NK-92 treated with Interleukin-12 subunit alpha and Interleukin-12 subunit beta, amount 100 ng/mL, for 24 hours (cell line): ENCODE measurements around the gene MKRN3.

Source experiments
- DNase-seq: peaks from one replicate; lab custom pipeline; 2025; lab: John Stamatoyannopoulos, UW

MKRN3 gene

DNA sequence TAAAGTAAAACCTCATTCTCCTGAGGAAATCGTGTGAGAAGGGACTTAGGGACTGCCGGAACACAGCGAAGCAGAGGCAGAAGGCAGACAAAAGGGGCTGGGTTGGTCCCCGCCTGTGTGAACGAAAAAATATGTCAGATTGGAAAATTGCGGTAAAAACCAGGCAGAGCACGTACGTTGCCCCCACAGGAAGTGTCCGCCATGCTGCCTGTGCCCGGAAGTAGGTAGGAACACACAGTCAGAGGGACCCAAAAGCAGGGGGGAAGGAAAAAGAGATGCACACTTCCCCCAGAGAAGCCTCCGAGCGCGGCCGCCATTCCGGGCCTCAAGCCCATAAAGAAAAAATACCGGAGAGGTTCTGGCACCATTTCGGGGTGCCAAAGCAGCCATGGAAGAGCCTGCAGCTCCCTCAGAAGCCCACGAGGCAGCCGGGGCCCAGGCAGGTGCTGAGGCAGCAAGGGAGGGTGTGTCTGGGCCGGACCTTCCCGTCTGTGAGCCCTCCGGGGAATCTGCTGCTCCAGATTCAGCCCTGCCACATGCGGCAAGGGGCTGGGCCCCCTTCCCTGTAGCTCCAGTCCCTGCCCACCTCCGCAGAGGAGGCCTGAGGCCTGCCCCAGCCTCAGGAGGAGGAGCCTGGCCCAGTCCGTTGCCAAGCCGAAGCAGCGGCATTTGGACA, at the start of gene MKRN3:
Gene MKRN3 (plus strand): TSS at position 280 of the 676 bp plus-strand sequence. CDS start 109 bp downstream, at position 389.
- DNase-seq: no peak

GRCh38 chr15:23516866-23517265, 48.6 kb upstream of the MKRN3 start:
- DNase-seq: no peak

DNA sequence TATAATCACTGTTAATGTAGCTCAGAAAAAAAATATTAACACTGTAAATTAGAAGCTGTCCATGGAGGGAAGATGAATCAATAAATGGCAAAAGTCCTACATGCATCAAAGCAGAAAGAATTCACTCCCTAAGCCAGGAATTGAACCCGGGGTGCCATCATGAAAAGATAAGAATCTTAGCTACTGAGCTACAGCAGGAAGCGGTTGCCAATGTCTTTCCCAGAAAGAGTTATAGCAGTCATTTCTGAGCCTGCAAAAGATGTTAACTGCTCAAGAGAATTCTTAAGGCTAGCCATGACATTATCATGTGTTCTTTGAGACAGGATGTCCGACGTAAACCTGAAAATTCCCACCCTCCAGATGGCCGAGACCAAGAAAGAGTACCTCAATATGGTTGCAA, 47.4 kb upstream of the MKRN3 start:
- no peak for DNase-seq

GRCh38 chr15:23524816-23525215, 40.7 kb upstream of the MKRN3 start:
- no peak for DNase-seq

DNA sequence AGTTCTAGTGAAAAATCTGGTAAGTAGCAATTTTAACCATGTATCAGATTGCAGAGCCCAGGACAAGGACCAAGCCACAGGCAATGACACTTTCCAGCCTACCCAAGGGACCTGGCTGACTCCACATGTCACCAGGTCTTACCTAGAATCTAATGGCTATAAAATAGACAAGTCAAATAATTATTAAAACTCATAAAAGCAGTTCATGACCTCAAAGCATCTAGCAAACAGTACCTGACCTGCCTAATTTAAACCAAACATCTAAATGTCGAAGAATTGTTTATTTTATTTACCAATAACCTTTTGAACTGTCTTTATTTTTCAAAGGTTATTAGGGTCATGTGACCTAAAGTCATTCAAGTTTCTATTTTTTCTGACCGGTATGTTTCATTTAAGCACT, 35.6 kb upstream of the MKRN3 start:
- DNase-seq: no peak

DNA sequence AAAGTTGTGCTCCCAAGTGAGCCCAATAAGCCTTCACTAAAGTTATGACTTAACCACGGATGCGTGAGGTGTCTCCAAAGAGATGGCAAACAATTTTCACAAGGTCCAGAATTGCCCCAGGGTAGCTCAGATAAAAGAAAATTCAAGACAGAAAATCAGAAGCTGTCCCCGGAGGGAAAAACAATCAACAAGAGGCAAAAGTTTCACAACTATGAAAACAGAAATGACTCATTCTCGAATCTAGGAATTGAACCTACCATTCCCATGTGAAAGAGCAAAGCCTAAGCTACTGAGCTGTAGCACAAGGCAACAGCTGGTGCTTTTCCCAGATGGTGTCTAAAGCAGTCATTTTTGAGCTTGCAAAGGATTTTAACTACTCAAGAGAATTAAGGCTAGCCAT, 33.5 kb upstream of the MKRN3 start:
- no peak for DNase-seq

- DNase-seq: no peak
Measured at GRCh38 chr15:23536659-23537058, 28.8 kb upstream of the MKRN3 start.

DNA sequence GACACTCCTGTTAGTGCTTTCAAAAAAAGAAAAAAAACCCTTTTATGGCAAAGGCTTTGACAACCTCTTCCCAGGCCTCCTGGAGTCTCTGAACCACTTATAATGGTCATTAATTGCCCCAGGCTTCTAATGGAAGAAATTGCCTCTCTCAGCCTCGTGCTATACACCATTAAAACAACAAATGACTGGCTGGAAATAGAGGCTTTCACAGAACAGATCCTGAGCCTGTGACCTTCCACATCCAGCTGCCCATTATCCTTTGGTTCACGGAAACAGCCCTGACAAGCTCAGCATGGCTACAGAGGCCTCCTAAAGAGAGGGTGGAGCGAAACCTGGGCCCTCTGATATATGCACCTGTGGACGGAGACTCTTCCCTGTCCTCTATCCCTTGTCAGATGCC, 26.8 kb upstream of the MKRN3 start:
- no peak for DNase-seq

DNA sequence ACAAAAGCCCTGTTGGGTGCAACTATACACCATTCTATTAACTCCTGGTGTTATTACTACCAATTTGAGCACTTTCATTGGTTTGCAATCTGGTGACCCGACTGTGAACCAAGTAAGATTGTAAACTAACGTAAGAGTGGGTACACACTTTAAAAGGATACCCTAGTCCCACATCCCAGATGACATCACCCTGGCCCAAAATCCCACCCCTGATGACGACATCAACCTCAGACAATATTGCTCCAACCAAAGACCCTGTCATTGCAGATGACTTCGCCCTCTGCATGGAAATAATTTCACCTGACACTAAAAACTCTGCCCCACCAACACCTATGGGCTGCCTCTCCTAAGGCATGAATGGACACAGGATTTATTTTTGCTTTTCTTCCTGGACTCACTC, 25.6 kb upstream of the MKRN3 start:
- no peak for DNase-seq

- no peak for DNase-seq
Measured at GRCh38 chr15:23546158-23546557, 19.3 kb upstream of the MKRN3 start.

DNA sequence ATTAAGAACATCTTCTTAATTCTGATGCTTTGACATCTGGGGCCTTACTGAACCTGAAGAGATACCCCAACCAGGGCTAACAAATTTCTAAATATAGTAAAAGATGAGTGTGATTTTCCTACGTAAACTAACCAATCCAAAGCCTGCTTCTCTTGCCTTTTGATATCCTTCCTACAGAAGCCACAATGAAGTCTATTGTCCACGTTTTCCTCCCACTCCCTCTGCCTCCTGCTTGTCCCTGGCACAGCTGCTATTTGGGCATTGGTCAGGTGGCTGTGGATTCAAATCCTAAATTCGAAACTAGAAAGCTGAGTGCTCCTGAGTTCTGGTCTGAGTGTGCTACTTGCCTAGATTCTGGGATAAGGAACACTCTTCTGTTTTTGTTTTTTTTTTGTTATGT, 17.4 kb upstream of the MKRN3 start:
- no peak for DNase-seq

DNA sequence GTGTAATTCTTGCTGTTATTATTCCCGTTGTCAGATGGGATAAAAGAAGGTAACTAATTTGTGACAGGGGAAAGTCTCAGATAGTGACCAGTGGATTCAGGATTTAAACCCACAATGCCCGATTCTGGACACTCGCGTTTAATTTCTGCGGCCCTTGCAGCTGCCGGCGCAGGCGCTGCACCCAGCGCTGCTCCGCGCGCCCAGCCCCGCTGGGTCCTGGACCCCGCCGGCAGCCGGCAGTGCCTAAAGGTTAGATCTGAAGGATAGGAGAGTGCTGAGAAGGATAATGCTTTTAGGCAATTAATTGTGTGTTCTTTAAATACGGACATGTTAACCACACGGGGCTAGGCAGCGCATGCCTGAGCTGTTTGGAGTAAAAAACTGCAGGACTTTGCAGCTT, 3.6 kb upstream of the MKRN3 start:
- DNase-seq: no peak

- no peak for DNase-seq
Measured at GRCh38 chr15:23564821-23565394, 566 bp upstream of the MKRN3 start.

DNA sequence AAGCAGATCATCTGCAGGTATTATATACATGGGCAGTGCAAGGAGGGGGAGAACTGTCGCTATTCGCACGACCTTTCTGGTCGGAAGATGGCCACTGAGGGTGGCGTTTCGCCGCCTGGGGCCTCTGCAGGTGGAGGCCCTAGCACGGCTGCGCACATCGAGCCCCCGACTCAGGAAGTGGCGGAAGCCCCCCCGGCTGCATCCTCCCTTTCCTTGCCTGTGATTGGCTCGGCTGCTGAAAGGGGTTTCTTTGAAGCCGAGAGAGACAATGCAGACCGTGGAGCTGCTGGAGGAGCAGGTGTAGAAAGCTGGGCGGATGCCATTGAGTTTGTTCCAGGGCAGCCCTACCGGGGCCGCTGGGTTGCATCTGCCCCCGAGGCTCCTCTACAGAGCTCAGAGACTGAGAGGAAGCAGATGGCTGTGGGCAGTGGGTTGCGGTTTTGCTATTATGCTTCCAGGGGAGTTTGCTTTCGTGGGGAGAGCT, 639 bp downstream of the MKRN3 start:
- DNase-seq: no peak

DNA sequence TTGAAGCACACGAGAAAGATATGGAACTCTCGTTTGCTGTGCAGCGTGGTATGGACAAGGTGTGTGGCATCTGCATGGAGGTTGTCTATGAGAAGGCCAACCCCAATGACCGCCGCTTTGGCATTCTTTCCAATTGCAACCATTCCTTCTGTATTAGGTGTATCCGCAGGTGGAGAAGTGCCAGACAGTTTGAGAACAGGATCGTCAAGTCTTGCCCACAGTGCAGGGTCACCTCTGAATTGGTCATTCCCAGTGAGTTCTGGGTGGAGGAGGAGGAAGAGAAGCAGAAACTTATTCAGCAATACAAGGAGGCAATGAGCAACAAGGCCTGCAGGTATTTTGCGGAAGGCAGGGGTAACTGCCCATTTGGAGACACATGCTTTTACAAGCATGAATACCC, 1.2 kb downstream of the MKRN3 start:
- DNase-seq: no peak

DNA sequence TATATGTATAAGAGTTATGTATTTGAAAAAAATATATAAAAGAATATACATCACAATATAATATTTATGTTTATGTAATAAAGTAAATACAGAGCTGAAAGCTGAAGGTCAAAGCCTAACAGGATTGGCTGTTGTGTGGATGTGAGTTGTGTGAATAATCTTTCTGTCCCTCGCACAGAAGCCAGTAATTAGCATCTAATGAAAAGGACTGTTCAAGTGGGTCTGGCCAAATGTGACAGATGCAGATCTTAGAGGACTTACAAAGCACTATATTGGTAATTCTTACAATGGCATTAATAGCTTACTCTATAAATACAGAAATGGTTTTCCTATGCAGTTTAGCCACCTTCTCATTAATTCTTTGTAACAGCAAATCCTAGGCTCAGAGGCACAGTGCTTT, 2.4 kb downstream of the MKRN3 start:
- DNase-seq: no peak

DNA sequence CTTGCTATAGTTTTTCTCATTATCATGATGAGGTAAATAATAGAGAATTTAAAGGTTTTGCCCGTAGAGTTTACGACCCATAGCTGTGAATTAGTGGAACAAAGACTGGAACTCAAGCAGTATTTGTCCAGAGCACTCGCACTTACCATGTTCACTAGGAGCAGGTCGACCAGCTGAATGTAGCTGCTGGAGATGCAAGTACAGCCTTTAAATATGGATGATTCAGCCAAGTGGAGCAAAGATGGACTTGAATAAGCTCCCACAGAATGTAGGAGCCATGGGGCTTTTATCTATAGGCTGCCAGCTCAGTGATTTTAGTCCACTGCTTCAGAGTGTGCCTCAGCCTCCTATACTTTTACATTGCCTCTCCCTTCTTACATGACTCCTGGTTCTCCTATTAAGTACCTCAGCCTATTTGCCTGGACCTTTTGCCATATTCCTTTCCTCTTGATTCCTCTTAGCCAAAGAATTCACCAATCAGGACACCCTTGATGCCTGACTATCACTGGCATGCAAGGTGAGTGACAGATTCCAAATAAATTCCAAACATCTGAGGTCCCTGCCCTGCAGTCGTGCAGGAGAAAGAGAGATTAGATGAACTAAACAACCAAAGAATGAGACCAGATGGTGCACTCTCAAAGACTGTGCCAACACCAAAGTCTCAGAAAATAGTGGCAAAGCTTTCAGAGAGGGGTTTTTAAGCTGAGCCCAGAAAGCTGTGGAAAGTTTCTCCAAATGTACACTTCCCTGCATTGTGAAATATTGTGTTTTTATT, 3.9 kb downstream of the MKRN3 start:
- no peak for DNase-seq

DNA sequence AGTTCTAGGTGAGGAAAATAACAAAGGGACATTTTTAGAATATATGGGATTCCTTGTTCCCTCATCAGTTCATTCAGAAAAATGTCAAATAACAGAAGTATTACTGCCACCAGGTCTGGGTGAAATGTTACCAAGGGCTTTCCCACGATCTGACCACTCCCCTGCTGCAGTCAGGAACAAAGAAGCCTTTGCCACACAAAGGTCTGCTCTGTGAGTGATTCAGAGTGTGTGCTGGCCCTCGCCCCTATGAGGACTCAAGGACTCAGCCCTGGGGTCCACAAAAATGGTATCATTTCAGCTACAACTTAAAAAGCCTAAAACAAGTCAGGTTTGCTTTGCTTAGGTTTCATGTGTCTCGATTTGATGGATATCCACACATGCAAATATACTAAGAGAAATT, 5.0 kb downstream of the MKRN3 start:
- no peak for DNase-seq

DNA sequence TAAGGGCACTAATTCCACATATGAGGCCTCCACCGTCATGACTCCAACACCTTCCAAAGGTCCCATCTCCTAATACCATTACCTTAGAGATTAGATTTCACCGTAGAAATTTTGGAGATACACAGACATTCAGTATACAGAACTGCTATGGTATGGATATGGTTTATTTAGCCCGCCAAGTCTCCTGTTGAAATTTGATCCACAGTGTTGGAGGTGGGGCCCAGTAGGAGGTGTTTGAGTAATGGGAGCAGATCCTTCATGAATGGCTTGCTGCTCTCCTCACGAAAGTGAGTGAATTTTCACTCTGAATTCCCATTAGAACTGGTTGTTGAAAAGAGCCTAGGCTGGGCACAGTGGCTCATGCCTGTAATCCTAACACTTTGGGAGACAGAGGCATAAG, 7.4 kb downstream of the MKRN3 start:
- DNase-seq: no peak

DNA sequence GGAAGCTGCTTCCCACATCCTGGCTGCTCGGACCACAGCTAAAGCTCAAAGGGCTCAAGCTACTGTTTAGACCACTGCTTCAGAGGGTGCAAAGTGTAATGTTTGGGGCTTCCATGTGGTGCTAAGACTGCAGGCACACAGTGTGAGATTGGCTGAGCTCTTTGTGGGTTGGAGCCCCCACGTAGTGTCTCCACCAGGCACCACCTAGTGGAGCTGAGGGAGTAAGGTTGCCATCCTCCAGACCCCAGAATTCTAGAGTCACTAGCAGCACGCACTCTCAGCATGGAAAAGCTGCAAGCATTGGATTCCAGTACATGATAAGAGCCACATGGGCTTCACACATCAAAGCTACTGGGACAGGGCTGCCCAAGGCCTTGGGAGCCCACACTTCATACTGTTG, 9.3 kb downstream of the MKRN3 start:
- DNase-seq: no peak

DNA sequence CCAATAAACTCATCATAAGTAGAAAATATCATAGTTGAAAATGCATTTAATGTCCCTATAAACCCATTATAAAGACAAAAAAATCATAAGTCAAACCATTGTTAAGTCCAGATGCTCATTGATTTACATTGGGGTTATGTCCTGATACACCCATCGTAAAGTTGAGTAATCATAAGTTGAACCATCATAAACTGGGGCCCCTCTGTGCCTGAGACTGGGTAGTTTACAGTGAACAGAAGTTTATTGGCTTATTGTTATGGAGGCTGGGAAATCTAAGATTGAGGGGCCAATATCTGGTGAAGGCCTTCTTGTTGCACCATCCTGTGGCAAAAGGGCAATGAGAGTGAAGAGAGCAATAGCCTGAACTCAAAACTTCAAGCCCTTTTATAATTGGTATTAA, 10.6 kb downstream of the MKRN3 start:
- DNase-seq: no peak

- no peak for DNase-seq
Measured at GRCh38 chr15:23578521-23579150, 13.2 kb downstream of the MKRN3 start.

GRCh38 chr15:23588268-23588667, 22.8 kb downstream of the MKRN3 start:
- no peak for DNase-seq
